NCI-H526 treated with DMSO at 0.1 percent for 48 hours (cell line): Measurements from ENCODE around the gene NR3C1.
A peak's percentile ranks its signal among the peaks of the same experiment; 100 is the strongest.

Experiments used
- DNase-seq: peaks from one replicate; lab custom pipeline; 2025; lab: John Stamatoyannopoulos, UW

Gene NR3C1

GRCh38 chr5:143309661-143310431 is 93.6 kb downstream of the NR3C1 start:
- no peak for DNase-seq

DNA sequence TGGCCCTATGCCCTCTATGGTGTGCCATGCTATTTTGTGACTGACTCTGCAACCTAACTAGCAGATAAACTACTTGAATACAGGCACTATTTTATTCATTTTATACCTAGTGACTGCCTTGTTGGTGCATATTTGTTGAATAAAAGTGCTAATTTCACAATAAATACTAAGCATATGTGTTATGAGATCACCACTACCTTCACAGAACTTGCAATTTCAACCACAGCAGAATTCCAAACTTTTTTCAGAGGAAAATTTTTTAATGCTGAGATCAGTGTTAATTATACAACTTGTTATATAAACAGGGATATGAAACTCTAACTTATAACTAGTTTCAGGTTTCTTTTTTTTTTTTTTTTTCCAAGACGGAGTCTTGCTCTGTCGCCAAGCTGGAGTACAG is 94.8 kb downstream of the NR3C1 start:
- DNase-seq, result no peak

GRCh38 chr5:143306040-143306439 is 97.4 kb downstream of the NR3C1 start:
- DNase-seq, result no peak

GRCh38 chr5:143304836-143305475 is 98.5 kb downstream of the NR3C1 start:
- no peak for DNase-seq

- no peak for DNase-seq
Measured at GRCh38 chr5:143302341-143303045, 101.0 kb downstream of the NR3C1 start.

DNA sequence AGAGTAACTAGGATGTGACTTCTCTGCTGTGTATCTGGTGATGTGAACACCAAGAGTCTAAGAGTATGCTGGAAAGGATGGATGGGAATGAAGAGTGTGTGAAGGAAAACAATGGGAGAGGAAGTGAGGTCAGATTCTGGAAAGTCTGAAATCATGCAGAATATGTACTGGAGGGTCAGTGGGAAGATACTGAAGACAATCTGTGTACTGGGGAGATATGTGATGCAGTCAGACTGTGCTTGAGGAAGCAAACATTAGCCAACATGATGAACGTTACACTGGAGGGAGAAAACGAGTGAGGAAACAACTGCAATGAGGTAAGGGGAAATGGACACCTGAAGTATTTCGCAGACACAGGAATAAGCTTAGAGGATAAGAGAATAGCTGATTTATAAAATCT is 105.7 kb downstream of the NR3C1 start:
- DNase-seq, result no peak

DNA sequence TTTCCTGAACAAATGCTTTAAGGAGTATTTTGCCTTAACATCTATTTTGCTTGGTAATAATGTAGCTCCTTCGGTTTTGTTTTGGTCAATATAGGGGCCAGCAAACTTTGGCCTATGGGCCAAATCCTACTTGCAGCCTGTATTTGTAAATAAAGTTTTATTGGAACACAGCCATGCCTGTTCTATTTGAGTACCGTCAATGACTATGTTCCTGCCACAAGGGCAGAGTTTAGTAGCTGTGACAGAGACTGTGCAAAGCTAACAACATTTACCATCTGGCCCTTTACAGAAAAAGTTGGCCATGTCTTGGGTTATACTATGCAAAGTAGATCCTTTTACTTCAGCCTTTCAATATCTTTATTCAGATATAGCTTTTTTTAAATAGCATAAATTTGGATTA is 113.4 kb downstream of the NR3C1 start:
- no peak for DNase-seq

GRCh38 chr5:143284521-143284920 is 119.0 kb downstream of the NR3C1 start:
- DNase-seq, result no peak

GRCh38 chr5:143284002-143284401 is 119.5 kb downstream of the NR3C1 start:
- no peak for DNase-seq

- DNase-seq, result no peak
Measured at GRCh38 chr5:143281226-143281625, 122.3 kb downstream of the NR3C1 start.

DNA sequence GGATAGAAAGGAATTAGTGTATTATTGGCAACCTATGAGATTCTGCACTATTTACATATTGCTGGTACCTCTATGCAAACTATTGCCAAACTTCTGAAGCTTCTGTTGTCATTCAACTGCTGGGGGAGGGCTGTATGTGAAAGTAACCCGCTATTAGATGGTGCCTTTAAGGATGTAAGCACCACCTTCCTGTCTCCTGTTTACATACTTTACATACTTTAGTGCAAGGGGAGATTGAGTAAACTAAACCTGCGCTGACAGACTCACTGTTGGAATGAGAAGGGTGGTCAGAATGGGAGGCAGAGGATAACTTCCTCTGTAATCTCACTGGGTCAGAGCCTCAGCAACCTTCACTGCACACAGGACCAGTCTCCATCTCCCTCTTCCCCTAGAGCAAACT is 123.8 kb downstream of the NR3C1 start:
- DNase-seq, result peak; percentile 3

- no peak for DNase-seq
Measured at GRCh38 chr5:143277536-143277935, 126.0 kb downstream of the NR3C1 start.

- DNase-seq, result no peak
Measured at GRCh38 chr5:143275512-143276363, 127.7 kb downstream of the NR3C1 start.

GRCh38 chr5:143274952-143275351 is 128.5 kb downstream of the NR3C1 start:
- DNase-seq, result no peak

DNA sequence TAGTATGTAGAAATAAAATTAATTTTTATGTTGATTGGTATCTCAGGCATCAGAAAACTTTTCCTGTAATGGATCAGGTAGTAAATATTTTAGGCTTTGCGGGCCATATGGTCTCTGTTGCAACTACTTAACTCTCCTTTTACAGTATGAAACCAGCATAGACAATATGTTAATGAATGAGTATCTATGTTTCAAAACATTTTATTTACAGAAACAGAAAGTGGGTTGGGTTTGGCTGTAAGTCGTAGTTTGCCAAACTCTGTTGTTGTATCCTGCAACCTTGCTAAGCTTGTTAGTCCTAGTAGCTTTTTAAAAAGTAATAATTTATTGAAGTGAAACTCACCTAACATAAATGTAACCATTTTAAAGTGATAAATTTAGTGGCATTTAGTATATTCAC is 132.1 kb downstream of the NR3C1 start:
- no peak for DNase-seq

GRCh38 chr5:143268388-143268787 is 135.1 kb downstream of the NR3C1 start:
- no peak for DNase-seq

DNA sequence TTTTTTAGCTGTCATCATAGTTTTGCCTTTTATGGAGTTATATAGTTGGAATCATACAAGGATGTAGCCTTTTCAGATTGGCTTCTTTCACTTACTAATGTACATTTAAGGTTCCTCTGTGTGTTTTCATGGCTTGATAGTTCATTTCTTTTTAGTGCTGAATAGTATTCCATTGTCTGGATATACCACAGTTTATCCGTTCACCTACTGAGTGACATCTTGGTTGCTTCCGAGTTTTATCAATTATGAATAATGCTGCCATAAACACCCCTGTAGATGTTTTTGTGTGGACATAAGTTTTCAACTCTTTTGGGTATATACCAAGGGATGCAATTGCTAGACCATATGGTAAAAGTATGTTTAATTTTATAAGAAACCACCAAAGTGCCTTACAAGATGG is 136.3 kb downstream of the NR3C1 start:
- DNase-seq, result no peak

GRCh38 chr5:143265995-143266394 is 137.5 kb downstream of the NR3C1 start:
- no peak for DNase-seq

GRCh38 chr5:143263272-143263810 is 140.1 kb downstream of the NR3C1 start:
- no peak for DNase-seq

DNA sequence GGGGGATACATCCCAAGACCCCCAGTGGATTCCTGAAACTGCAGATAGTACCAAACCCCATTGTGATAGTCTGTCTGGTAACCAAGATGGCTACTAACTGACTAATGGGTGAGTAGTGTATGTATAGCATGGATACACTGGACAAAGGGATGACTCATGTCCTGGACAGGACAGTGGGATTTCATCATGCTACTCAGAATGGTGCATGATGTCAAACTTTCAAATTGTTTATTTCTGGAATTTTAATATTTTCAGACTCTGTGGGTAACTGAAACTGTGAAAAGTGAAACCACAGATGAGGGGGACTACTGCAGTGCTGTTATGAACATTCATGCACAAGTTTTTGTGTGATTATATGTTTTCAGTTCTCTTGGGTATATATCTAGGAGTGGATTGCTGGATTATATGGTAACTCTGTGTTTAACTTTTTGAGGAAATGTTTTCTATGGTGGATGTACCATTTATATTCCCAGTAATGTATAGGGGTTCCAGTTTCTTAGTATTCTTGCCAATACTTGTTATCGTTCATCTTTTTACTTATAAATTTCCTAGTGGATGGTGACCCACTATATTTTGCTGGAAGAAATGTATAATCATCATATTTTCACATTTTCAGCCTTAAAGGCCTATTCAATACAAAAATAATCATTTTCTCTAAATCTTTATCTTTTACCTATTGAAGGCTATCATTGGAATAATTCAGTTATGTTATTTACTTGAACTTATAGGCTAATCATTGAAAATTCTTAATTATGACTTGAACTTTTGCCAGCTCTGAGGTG is 140.9 kb downstream of the NR3C1 start:
- no peak for DNase-seq

GRCh38 chr5:143261748-143262392 is 141.6 kb downstream of the NR3C1 start:
- no peak for DNase-seq
